Duodenal mucosa (tissue), 2 donors: ENCODE data around the gene CHFR.
"Not testable (repeated sequence)": the region's sequence is repeated elsewhere in the genome, so short reads cannot be mapped to it uniquely, and the experiment has no call there.

Experiments
- H3K27ac ChIP-seq: one replicate; pipeline ENCODE4 v1.7.0; 2013; ENCODE audit warnings: low read depth, low read length
- H3K27me3 ChIP-seq, 2 donors: one replicate each; pipeline ENCODE4 v1.7.0; 2013; ENCODE audit warnings: low read length in 2 of 2, control low read depth in 1 of 2; ENCODE audit not compliant: insufficient read depth in 2 of 2, control insufficient read depth in 1 of 2
- H3K36me3 ChIP-seq, 2 donors: one replicate each; pipeline ENCODE4 v1.7.0; 2013; ENCODE audit warnings: low read length in 2 of 2, control low read depth in 1 of 2; ENCODE audit not compliant: insufficient read depth in 2 of 2, control insufficient read depth in 1 of 2
- H3K4me1 ChIP-seq, 2 donors: one replicate each; pipeline ENCODE4 v1.7.0; 2013; ENCODE audit warnings: low read length in 2 of 2, control low read depth in 1 of 2; ENCODE audit not compliant: insufficient read depth in 2 of 2, control insufficient read depth in 1 of 2
- H3K4me3 ChIP-seq, 2 donors: one replicate each; pipeline ENCODE4 v1.7.0; 2013; ENCODE audit warnings: low read length in 2 of 2, low read depth in 1 of 2
- H3K9ac ChIP-seq, 2 donors: one replicate each; pipeline ENCODE4 v1.7.0; 2013; ENCODE audit warnings: low read length in 2 of 2, low read depth in 1 of 2
- H3K9me3 ChIP-seq, 2 donors: one replicate each; pipeline ENCODE4 v1.7.0; 2013; ENCODE audit warnings: low read length in 2 of 2, control low read depth in 1 of 2; ENCODE audit not compliant: control insufficient read depth in 1 of 2

The CHFR gene

GRCh38 chr12:132814232-132814631, 73.2 kb downstream of the CHFR start:
- Histone ChIP-seq H3K27ac (no peak overlapping the region), H3K27me3 (no peaks in the 10 kb centered on the region), H3K4me3 (no peak overlapping the region), H3K9me3 (no peaks in the 10 kb centered on the region), H3K36me3 (peaks cover 34 to 76% of the 10 kb centered on the region in 2 donors), H3K9ac (no peak overlapping the region), H3K4me1 (no peaks in the 10 kb centered on the region)

GRCh38 chr12:132813443-132813842, 74.0 kb downstream of the CHFR start:
- H3K36me3 ChIP-seq: peaks cover 36 to 73% of the 10 kb centered on the region in 2 donors
- H3K9me3 ChIP-seq: no peaks in the 10 kb centered on the region
- no peaks in the 10 kb centered on the region for H3K27me3 ChIP-seq
- no peak overlapping the region for H3K4me3 ChIP-seq
- H3K9ac ChIP-seq: no peak overlapping the region
- no peaks in the 10 kb centered on the region for H3K4me1 ChIP-seq
- no peak overlapping the region for H3K27ac ChIP-seq

GRCh38 chr12:132812631-132813305, 74.6 kb downstream of the CHFR start:
- no peaks in the 10 kb centered on the region for H3K4me1 ChIP-seq
- no peak overlapping the region for H3K27ac ChIP-seq
- no peak overlapping the region for H3K4me3 ChIP-seq
- H3K27me3 ChIP-seq: no peaks in the 10 kb centered on the region
- H3K36me3 ChIP-seq: peaks cover 43 to 73% of the 10 kb centered on the region in 2 donors
- no peak overlapping the region for H3K9ac ChIP-seq
- H3K9me3 ChIP-seq: no peaks in the 10 kb centered on the region

- not testable (repeated sequence) for H3K4me1 ChIP-seq, H3K4me3 ChIP-seq
Observed at GRCh38 chr12:132809391-132809790, 78.0 kb downstream of the CHFR start.

GRCh38 chr12:132807295-132808092, 79.9 kb downstream of the CHFR start:
- peaks cover 48 to 74% of the 10 kb centered on the region in 2 donors for H3K36me3 ChIP-seq
- no peak overlapping the region for H3K27ac ChIP-seq
- H3K27me3 ChIP-seq: no peaks in the 10 kb centered on the region
- H3K4me3 ChIP-seq: no peak overlapping the region
- no peak overlapping the region for H3K9ac ChIP-seq
- H3K4me1 ChIP-seq: no peaks in the 10 kb centered on the region
- H3K9me3 ChIP-seq: no peaks in the 10 kb centered on the region

More at GRCh38 chr12:132809391-132809790, 78.0 kb downstream of the CHFR start:
- H3K27me3 ChIP-seq, H3K27ac ChIP-seq, H3K9ac ChIP-seq, H3K9me3 ChIP-seq: not testable (repeated sequence)
- peaks cover 45 to 74% of the 10 kb centered on the region in 2 donors for H3K36me3 ChIP-seq

GRCh38 chr12:132806857-132807256, 80.5 kb downstream of the CHFR start:
- Histone ChIP-seq H3K4me1 (no peaks in the 10 kb centered on the region), H3K9me3 (no peaks in the 10 kb centered on the region), H3K27ac (no peak overlapping the region), H3K36me3 (peaks cover 50 to 70% of the 10 kb centered on the region in 2 donors), H3K9ac (no peak overlapping the region), H3K4me3 (no peak overlapping the region), H3K27me3 (no peaks in the 10 kb centered on the region)

GRCh38 chr12:132804426-132804861, 83.0 kb downstream of the CHFR start:
- no peaks in the 10 kb centered on the region for H3K4me1 ChIP-seq
- H3K4me3 ChIP-seq: no peak overlapping the region
- H3K9me3 ChIP-seq: no peaks in the 10 kb centered on the region
- no peaks in the 10 kb centered on the region for H3K27me3 ChIP-seq
- peaks cover 66 to 80% of the 10 kb centered on the region in 2 donors for H3K36me3 ChIP-seq
- H3K9ac ChIP-seq: no peak overlapping the region
- no peak overlapping the region for H3K27ac ChIP-seq

GRCh38 chr12:132803888-132804287, 83.5 kb downstream of the CHFR start:
- Histone ChIP-seq H3K4me1 (no peaks in the 10 kb centered on the region), H3K36me3 (peaks cover 71 to 85% of the 10 kb centered on the region in 2 donors), H3K9me3 (no peaks in the 10 kb centered on the region), H3K27ac (no peak overlapping the region), H3K4me3 (no peak overlapping the region), H3K9ac (no peak overlapping the region), H3K27me3 (no peaks in the 10 kb centered on the region)

- peaks cover 66 to 85% of the 10 kb centered on the region in 2 donors for H3K36me3 ChIP-seq
- H3K4me3 ChIP-seq: no peak overlapping the region
- no peak overlapping the region for H3K27ac ChIP-seq
Observed at GRCh38 chr12:132803125-132803524, 84.3 kb downstream of the CHFR start.

GRCh38 chr12:132801741-132802140, 85.7 kb downstream of the CHFR start:
- Histone ChIP-seq H3K36me3 (peaks cover 60 to 86% of the 10 kb centered on the region in 2 donors), H3K4me1 (no peaks in the 10 kb centered on the region), H3K27ac (no peak overlapping the region), H3K27me3 (no peaks in the 10 kb centered on the region), H3K9ac (no peak overlapping the region), H3K4me3 (no peak overlapping the region), H3K9me3 (no peaks in the 10 kb centered on the region)

More at GRCh38 chr12:132803125-132803524, 84.3 kb downstream of the CHFR start:
- H3K4me1 ChIP-seq: no peaks in the 10 kb centered on the region
- H3K27me3 ChIP-seq: no peaks in the 10 kb centered on the region
- H3K9me3 ChIP-seq: no peaks in the 10 kb centered on the region
- no peak overlapping the region for H3K9ac ChIP-seq
